Nephron progenitor cell (in vitro differentiated cells): ENCODE results near the gene LRFN3.

Experiments
- DNase-seq: peaks from one replicate; pipeline ENCODE4 v3.0.0; 2021
- H3K27ac Mint-ChIP-seq: 2 replicates; pipeline ENCODE4 v1.8.0; 2021; ENCODE audit warnings: mild to moderate bottlenecking, moderate library complexity, mixed read lengths
- H3K27me3 Mint-ChIP-seq: 2 replicates; pipeline ENCODE4 v1.8.0; 2021; ENCODE audit warnings: mild to moderate bottlenecking, low read depth, mixed read lengths; ENCODE audit not compliant: poor library complexity
- H3K36me3 Mint-ChIP-seq: 2 replicates; pipeline ENCODE4 v1.8.0; 2021; ENCODE audit warnings: low read depth, mixed read lengths
- H3K4me1 Mint-ChIP-seq: 2 replicates; pipeline ENCODE4 v1.8.0; 2021; ENCODE audit warnings: mixed read lengths
- H3K4me3 Mint-ChIP-seq: 2 replicates; pipeline ENCODE4 v1.8.0; 2021; ENCODE audit warnings: mild to moderate bottlenecking, moderate library complexity, mixed read lengths
- H3K9me3 Mint-ChIP-seq: 2 replicates; pipeline ENCODE4 v1.8.0; 2021; ENCODE audit warnings: mild to moderate bottlenecking, moderate library complexity, mixed read lengths
- TF ChIP-seq, protein P1 (sequence below): fragments of 200-600 bp; sonication (generic); IDR thresholded peaks from 2 replicates; pipeline ENCODE4 v1.5.0; 2021; ENCODE audit warnings: antibody characterized with exemption

Gene LRFN3

DNA sequence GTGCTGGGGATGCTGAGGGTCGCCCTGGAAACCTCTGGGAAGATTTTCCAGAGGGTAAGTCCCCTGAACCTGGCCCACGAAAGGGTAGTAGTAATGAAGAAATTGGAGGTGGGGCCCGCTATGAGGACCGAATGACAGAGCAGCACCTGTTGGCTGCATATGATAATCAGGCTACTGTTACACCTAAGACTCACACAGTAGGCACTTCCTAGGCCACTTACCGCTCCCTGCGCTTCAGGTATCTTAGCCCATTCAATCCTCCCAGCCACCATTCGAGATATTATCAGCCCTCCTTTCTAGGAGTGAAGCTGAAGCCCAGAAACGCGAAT, 4.3 kb upstream of the LRFN3 start:
- Mint-ChIP-seq H3K4me3 (no peak overlapping the region), H3K27ac (no peak overlapping the region)
- TF ChIP-seq, protein P1, sequence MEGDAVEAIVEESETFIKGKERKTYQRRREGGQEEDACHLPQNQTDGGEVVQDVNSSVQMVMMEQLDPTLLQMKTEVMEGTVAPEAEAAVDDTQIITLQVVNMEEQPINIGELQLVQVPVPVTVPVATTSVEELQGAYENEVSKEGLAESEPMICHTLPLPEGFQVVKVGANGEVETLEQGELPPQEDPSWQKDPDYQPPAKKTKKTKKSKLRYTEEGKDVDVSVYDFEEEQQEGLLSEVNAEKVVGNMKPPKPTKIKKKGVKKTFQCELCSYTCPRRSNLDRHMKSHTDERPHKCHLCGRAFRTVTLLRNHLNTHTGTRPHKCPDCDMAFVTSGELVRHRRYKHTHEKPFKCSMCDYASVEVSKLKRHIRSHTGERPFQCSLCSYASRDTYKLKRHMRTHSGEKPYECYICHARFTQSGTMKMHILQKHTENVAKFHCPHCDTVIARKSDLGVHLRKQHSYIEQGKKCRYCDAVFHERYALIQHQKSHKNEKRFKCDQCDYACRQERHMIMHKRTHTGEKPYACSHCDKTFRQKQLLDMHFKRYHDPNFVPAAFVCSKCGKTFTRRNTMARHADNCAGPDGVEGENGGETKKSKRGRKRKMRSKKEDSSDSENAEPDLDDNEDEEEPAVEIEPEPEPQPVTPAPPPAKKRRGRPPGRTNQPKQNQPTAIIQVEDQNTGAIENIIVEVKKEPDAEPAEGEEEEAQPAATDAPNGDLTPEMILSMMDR = peak; percentile 16

GRCh38 chr19:35932291-35932936, 3.8 kb upstream of the LRFN3 start:
- peaks cover 28% of the 10 kb centered on the region for H3K4me1 Mint-ChIP-seq
- TF ChIP-seq, protein P1 = no peak
- no peaks in the 10 kb centered on the region for H3K9me3 Mint-ChIP-seq
- no peak for DNase-seq
- H3K27ac Mint-ChIP-seq = no peak overlapping the region
- no peak overlapping the region for H3K4me3 Mint-ChIP-seq
- peaks cover 16% of the 10 kb centered on the region for H3K27me3 Mint-ChIP-seq
- no peaks in the 10 kb centered on the region for H3K36me3 Mint-ChIP-seq

More for the DNA sequence above, 4.3 kb upstream of the LRFN3 start:
- DNase-seq = no peak
- peaks cover 20% of the 10 kb centered on the region for H3K27me3 Mint-ChIP-seq
- no peaks in the 10 kb centered on the region for H3K36me3 Mint-ChIP-seq
- peaks cover 23% of the 10 kb centered on the region for H3K4me1 Mint-ChIP-seq
- no peaks in the 10 kb centered on the region for H3K9me3 Mint-ChIP-seq

- Mint-ChIP-seq H3K27ac (no peak overlapping the region), H3K27me3 (peaks cover 8% of the 10 kb centered on the region), H3K4me3 (peak overlapping the region; percentile 83), H3K9me3 (no peaks in the 10 kb centered on the region), H3K36me3 (peaks cover 15% of the 10 kb centered on the region), H3K4me1 (peaks cover 33% of the 10 kb centered on the region)
- DNase-seq = no peak
- TF ChIP-seq, protein P1 = no peak
Observed at GRCh38 chr19:35936738-35937268, 629 bp downstream of the LRFN3 start.

GRCh38 chr19:35937345-35938281, 1.4 kb downstream of the LRFN3 start:
- no peak for DNase-seq
- peak overlapping the region; percentile 60 for H3K27ac Mint-ChIP-seq
- H3K9me3 Mint-ChIP-seq = no peaks in the 10 kb centered on the region
- H3K4me1 Mint-ChIP-seq = peaks cover 33% of the 10 kb centered on the region
- peaks cover 20% of the 10 kb centered on the region for H3K36me3 Mint-ChIP-seq
- H3K27me3 Mint-ChIP-seq = peaks cover 3% of the 10 kb centered on the region
- TF ChIP-seq, protein P1 = no peak
- peak overlapping the region; percentile 83 for H3K4me3 Mint-ChIP-seq

DNA sequence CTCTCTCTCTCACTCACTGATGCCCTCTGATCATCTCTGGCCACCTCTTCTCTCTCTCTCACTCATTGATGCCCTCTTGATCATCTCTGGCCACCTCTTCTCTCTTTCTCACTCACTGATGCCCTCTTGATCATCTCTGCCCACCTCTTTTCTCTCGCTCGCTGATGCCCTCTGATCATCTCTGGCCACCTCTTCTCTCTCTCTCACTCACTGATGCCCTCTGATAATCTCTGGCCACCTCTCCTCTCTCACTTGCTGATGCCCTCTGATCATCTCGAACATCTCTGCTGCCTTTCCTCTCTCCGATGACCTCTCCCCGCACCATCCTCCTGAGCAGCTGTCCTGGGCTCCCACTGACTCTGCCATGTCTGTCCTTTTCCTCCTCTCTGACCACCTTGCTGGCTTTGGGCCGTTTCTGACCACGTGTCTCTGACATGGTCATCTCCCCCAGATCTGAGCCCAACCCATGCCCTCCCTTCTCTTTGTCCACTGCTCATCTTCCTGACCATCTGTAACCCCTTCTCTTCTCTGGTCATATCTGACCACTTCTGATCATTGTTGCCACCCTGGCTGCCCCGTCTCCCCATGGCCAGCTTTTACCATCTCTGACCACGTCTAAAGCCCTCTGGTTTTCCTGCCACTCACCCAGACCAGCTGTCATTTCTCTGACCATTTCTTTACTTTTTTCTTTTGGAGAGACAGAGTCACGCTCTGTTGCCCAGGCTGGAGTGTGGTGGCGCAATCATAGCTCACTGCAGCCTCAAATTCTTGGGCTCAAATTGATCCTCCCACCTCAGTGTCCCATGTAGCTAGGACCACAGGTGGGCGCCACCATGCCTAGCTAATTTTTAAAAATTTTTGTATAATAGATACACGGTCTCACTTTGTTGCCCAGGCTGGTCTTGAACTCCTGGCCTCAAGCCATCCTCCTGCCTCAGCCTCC, 2.4 kb downstream of the LRFN3 start:
- TF ChIP-seq, protein P1 = no peak
- no peak for DNase-seq
- peaks cover 22% of the 10 kb centered on the region for H3K36me3 Mint-ChIP-seq
- no peaks in the 10 kb centered on the region for H3K9me3 Mint-ChIP-seq
- H3K27me3 Mint-ChIP-seq = no peaks in the 10 kb centered on the region
- H3K4me3 Mint-ChIP-seq = peak overlapping the region; percentile 83
- peaks cover 33% of the 10 kb centered on the region for H3K4me1 Mint-ChIP-seq
- no peak overlapping the region for H3K27ac Mint-ChIP-seq
